Measurements from ENCODE around the gene ALG9.
"Not testable (repeated sequence)": the region's sequence is repeated elsewhere in the genome, so short reads cannot be mapped to it uniquely, and the experiment has no call there.

GRCh38 chr11:111771205-111771604 lies 100.2 kb downstream of the ALG9 start:
- TF ChIP-seq, protein P1, sequence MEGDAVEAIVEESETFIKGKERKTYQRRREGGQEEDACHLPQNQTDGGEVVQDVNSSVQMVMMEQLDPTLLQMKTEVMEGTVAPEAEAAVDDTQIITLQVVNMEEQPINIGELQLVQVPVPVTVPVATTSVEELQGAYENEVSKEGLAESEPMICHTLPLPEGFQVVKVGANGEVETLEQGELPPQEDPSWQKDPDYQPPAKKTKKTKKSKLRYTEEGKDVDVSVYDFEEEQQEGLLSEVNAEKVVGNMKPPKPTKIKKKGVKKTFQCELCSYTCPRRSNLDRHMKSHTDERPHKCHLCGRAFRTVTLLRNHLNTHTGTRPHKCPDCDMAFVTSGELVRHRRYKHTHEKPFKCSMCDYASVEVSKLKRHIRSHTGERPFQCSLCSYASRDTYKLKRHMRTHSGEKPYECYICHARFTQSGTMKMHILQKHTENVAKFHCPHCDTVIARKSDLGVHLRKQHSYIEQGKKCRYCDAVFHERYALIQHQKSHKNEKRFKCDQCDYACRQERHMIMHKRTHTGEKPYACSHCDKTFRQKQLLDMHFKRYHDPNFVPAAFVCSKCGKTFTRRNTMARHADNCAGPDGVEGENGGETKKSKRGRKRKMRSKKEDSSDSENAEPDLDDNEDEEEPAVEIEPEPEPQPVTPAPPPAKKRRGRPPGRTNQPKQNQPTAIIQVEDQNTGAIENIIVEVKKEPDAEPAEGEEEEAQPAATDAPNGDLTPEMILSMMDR (IDR thresholded peaks at IDR 0.05): not testable (repeated sequence)
- TF ChIP-seq POLR2AphosphoS5 (IDR thresholded peaks at IDR 0.05): not testable (repeated sequence)

Measured in esophagus muscularis mucosa (tissue), 3 donors.